Panc1 (cell line): ENCODE results near the gene SH2D2A. TPM values are rescaled to one million over a fixed set of nuclear protein-coding genes. Genes with fewer than 3 reads are reported as not detected.
A peak's percentile ranks its signal among the peaks of the same experiment; 100 is the strongest.

Source experiments
- ATAC-seq: fragments of 200-7000 bp; cut with Tn5 transposase; 2 replicates; pipeline ENCODE4 v1.9.1; 2020; ENCODE audit warnings: mild to moderate bottlenecking, moderate library complexity
- BruUV-seq: library from RNA; stranded (reverse); fragments of 400-500 nt; replicated peaks from 2 replicates; lab custom pipeline; 2021; lab: Mats Ljungman, UMichigan
- CTCF ChIA-PET: fragments of 300-600 bp; sonication (Branson Sonifier 250); formaldehyde crosslinking; loops from one replicate; lab custom pipeline; 2022; ENCODE audit warnings: antibody characterized with exemption; lab: Charles Lee
- POLR2A ChIA-PET: fragments of 300-600 bp; sonication (Branson Sonifier 250); formaldehyde crosslinking; loops from one replicate; lab custom pipeline; 2022; ENCODE audit warnings: antibody characterized with exemption; lab: Charles Lee
- DNase-seq: peaks from one replicate; pipeline ENCODE4 v3.0.0-alpha.2; 2010; ENCODE audit warnings: low read depth, low spot score
- H3K27ac ChIP-seq: 2 replicates; pipeline ENCODE4 v1.5.1; 2011; ENCODE audit warnings: mild to moderate bottlenecking, low read length, inconsistent platforms
- H3K27me3 ChIP-seq: fragments of 200-500 bp; sonication (Bioruptor generic); 2 replicates; pipeline ENCODE4 v1.6.0; 2014; ENCODE audit warnings: low read length, inconsistent platforms; ENCODE audit not compliant: control insufficient read depth, insufficient read depth
- H3K36me3 ChIP-seq: fragments of 200-500 bp; sonication (Bioruptor generic); 2 replicates; pipeline ENCODE4 v1.5.1; 2014; ENCODE audit warnings: inconsistent platforms, mild to moderate bottlenecking, low read length, moderate library complexity; ENCODE audit not compliant: control insufficient read depth, insufficient read depth
- H3K4me1 ChIP-seq: 2 replicates; pipeline ENCODE4 v1.5.1; 2011; ENCODE audit warnings: inconsistent platforms, mild to moderate bottlenecking, low read length, moderate library complexity; ENCODE audit not compliant: control insufficient read depth, insufficient read depth
- H3K4me3 ChIP-seq, 2 experiments: 2 replicates each; pipeline ENCODE4 v1.5.1; 2011 to 2012; ENCODE audit warnings: low read depth in 2 of 2, low read length in 2 of 2, mild to moderate bottlenecking in 2 of 2, inconsistent platforms in 1 of 2, moderate library complexity in 1 of 2
- H3K9me3 ChIP-seq: fragments of 200-500 bp; sonication (Bioruptor generic); 2 replicates; pipeline ENCODE4 v1.5.1; 2014; ENCODE audit warnings: low read depth, mild to moderate bottlenecking, inconsistent platforms, low read length, moderate library complexity; ENCODE audit not compliant: control insufficient read depth, insufficient read depth
- POLR2AphosphoS5 ChIP-seq: IDR thresholded peaks from 2 replicates; pipeline ENCODE4 v1.6.1; 2012; ENCODE audit warnings: mild to moderate bottlenecking, low read depth, low read length, moderate library complexity
- SIN3A ChIP-seq: IDR thresholded peaks from 2 replicates; pipeline ENCODE4 v1.6.1; 2012; ENCODE audit warnings: low read depth, mild to moderate bottlenecking, low read length, moderate library complexity, borderline replicate concordance; ENCODE audit not compliant: insufficient read depth
- TCF7L2 ChIP-seq: IDR thresholded peaks from 2 replicates; pipeline ENCODE4 v1.6.1; 2011; ENCODE audit warnings: mild to moderate bottlenecking, low read depth, low read length, inconsistent platforms
- in situ Hi-C: cut with HindIII; loops from 2 replicates; pipeline ENCODE4 v1.10.0; 2016; ENCODE audit warnings: low sequenced_read_pairs, low pct_unique_long_range_greater_than_20kb
- intact Hi-C: fragments of 100-400 bp; cut with micrococcal nuclease; formaldehyde crosslinking; loops from one replicate; pipeline ENCODE4 v1.10.0; 2022; ENCODE audit not compliant: unreplicated experiment
- total RNA-seq: library from RNA; stranded (reverse); gene quantifications from one replicate; pipeline ENCODE4 v1.2.1, GENCODE V29; 2021; ENCODE audit not compliant: unreplicated experiment
- TF ChIP-seq, protein P1 (sequence below), 2 experiments: IDR thresholded peaks; 2 replicates each; pipeline ENCODE4 v1.6.1; 2011 to 2012; ENCODE audit warnings: low read depth in 2 of 2, control low read depth in 1 of 2, low read length in 1 of 2, mild to moderate bottlenecking in 1 of 2, moderate library complexity in 1 of 2; ENCODE audit not compliant: insufficient read depth in 1 of 2
- TF ChIP-seq, protein P2 (sequence below): fragments of 450-650 bp; IDR thresholded peaks from 2 replicates; pipeline ENCODE4 v1.5.1; 2017; ENCODE audit warnings: mild to moderate bottlenecking

The SH2D2A gene
- total RNA-seq, 1 experiment from 2014 or later = 0.69 TPM

DNA sequence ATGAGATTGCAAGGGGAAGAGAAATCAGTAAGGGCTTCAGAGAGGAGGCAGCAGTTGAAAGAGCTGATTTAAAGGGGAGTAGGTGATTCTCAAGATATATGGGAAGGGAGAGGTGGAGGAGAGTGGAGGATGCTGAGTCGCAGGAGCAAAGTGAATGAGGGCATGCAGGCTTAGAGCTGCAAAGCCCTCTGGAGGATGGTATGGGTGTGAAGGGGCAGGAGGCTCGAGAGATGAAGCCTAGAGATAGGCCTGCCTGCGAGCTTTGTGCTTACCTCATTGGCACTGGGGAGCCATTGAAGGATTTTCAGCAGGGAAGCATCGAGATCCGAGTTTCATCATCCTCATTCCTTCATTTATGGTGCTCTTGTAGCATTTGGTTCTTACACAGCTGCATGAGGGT is 15.8 kb upstream of the SH2D2A start:
- ATAC-seq (no peak), DNase-seq (no peak)
- Histone ChIP-seq H3K4me1 (no peaks in the 10 kb centered on the region), H3K4me3 (no peak overlapping the region), H3K9me3 (no peaks in the 10 kb centered on the region), H3K27ac (no peak overlapping the region), H3K27me3 (peaks cover 9% of the 10 kb centered on the region), H3K36me3 (no peaks in the 10 kb centered on the region)
- in situ Hi-C loops = no loop called here
- ChIA-PET CTCF (interaction anchor here (0.6 to 0.7 kb wide), 2 partner anchors 53 to 126 kb away, joined by 3 to 13 read pairs; no protein-coding TSS in a partner anchor), POLR2A (no interaction called here)
- TF ChIP-seq, protein P1, sequence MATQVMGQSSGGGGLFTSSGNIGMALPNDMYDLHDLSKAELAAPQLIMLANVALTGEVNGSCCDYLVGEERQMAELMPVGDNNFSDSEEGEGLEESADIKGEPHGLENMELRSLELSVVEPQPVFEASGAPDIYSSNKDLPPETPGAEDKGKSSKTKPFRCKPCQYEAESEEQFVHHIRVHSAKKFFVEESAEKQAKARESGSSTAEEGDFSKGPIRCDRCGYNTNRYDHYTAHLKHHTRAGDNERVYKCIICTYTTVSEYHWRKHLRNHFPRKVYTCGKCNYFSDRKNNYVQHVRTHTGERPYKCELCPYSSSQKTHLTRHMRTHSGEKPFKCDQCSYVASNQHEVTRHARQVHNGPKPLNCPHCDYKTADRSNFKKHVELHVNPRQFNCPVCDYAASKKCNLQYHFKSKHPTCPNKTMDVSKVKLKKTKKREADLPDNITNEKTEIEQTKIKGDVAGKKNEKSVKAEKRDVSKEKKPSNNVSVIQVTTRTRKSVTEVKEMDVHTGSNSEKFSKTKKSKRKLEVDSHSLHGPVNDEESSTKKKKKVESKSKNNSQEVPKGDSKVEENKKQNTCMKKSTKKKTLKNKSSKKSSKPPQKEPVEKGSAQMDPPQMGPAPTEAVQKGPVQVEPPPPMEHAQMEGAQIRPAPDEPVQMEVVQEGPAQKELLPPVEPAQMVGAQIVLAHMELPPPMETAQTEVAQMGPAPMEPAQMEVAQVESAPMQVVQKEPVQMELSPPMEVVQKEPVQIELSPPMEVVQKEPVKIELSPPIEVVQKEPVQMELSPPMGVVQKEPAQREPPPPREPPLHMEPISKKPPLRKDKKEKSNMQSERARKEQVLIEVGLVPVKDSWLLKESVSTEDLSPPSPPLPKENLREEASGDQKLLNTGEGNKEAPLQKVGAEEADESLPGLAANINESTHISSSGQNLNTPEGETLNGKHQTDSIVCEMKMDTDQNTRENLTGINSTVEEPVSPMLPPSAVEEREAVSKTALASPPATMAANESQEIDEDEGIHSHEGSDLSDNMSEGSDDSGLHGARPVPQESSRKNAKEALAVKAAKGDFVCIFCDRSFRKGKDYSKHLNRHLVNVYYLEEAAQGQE (IDR thresholded peaks at IDR 0.05; ENCODE audit: insufficient read depth in 1 of 2, low read depth in 2 of 2, low read length in 1 of 2) = no peak
- TF ChIP-seq SIN3A (no peak), TCF7L2 (no peak), POLR2AphosphoS5 (no peak)
- TF ChIP-seq, protein P2, sequence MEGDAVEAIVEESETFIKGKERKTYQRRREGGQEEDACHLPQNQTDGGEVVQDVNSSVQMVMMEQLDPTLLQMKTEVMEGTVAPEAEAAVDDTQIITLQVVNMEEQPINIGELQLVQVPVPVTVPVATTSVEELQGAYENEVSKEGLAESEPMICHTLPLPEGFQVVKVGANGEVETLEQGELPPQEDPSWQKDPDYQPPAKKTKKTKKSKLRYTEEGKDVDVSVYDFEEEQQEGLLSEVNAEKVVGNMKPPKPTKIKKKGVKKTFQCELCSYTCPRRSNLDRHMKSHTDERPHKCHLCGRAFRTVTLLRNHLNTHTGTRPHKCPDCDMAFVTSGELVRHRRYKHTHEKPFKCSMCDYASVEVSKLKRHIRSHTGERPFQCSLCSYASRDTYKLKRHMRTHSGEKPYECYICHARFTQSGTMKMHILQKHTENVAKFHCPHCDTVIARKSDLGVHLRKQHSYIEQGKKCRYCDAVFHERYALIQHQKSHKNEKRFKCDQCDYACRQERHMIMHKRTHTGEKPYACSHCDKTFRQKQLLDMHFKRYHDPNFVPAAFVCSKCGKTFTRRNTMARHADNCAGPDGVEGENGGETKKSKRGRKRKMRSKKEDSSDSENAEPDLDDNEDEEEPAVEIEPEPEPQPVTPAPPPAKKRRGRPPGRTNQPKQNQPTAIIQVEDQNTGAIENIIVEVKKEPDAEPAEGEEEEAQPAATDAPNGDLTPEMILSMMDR = no peak
- intact Hi-C loops = no loop called here
- BruUV-seq = no TSS peak

DNA sequence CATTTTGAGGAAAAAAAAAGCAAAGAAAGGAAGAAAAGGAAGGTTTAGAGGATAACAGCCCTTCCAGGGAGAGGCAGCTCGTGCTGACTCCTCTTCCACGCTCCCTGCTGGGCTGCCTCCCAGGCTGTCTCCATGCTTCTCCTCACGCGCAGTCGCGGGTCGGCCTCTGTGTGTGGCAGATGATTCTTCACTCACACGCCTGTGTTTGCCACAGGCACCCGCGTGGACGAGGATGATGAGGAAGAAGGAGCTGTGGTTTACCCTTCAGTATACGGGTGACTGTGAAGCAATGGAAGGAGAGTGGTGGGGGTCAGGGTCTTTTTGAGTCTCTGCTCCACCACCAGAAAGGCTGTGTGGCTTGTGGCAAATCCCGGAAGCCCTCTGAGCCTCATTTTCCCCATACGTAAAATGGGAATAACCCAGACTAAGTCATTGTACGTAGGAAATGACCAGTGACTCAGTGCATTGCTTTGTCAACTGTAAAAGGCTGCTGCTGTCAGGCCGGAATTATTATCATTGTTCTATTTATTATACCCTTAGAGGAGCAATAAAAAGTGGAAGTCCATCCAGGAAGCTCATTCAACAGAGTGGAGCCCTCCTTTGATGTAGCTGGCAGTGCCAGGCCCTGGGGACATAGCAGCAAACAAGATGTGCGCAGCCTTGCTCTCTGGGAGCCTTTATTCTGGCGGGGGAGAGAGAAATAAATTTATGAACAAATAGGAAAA is 11.9 kb upstream of the SH2D2A start:
- ATAC-seq (0 out of 2 replicates have a peak, but pooled peaks have one; percentile 13), DNase-seq (no peak)
- ChIA-PET CTCF (no interaction called here), POLR2A (no interaction called here)
- in situ Hi-C loops = no loop called here
- TF ChIP-seq POLR2AphosphoS5 (no peak), SIN3A (no peak), TCF7L2 (no peak)
- Histone ChIP-seq H3K27me3 (peaks cover 7% of the 10 kb centered on the region), H3K4me3 (no peak overlapping the region), H3K36me3 (no peaks in the 10 kb centered on the region), H3K9me3 (no peaks in the 10 kb centered on the region), H3K4me1 (no peaks in the 10 kb centered on the region), H3K27ac (no peak overlapping the region)
- intact Hi-C loops = no loop called here
- BruUV-seq = no TSS peak

DNA sequence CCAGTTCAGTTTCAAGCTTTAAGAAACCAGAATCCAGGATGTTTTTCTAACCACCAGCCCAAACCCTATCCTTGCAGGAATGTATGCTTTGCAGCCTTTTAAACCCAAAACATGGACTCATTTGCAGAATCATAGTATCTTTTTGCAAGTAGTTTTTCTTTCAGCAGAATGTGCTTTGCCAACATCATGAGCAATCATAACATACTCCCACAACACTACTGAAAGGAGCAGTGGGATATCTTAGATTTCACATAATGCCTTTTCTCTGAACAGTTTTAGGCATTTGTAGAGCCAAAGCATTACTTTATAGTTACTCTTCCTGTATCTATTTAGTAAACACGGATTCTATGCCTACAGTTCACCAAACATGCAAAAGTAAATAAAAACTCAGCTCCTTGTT is 10.0 kb upstream of the SH2D2A start:
- intact Hi-C loops (no loop called here), in situ Hi-C loops (no loop called here)
- ATAC-seq (no peak), DNase-seq (no peak)
- H3K27me3 ChIP-seq = peaks cover 8% of the 10 kb centered on the region; the same call in 1 of the 2 replicates
- no peak for TF ChIP-seq SIN3A
- TF ChIP-seq, protein P2 = no peak
- no peak for TF ChIP-seq TCF7L2
- TF ChIP-seq, protein P1 (IDR thresholded peaks at IDR 0.05; ENCODE audit: insufficient read depth in 1 of 2, low read depth in 2 of 2, low read length in 1 of 2) = no peak
- no peak for TF ChIP-seq POLR2AphosphoS5
- no TSS peak for BruUV-seq
- ChIA-PET POLR2A (no interaction called here), CTCF (interaction anchor here (0.6 to 1.2 kb wide), 6 partner anchors 17 to 558 kb away, joined by 3 to 10 read pairs (median 4); no protein-coding TSS in a partner anchor)
- no peaks in the 10 kb centered on the region for H3K9me3 ChIP-seq
- H3K27ac ChIP-seq = no peak overlapping the region
- H3K4me3 ChIP-seq = no peak overlapping the region
- H3K36me3 ChIP-seq = no peaks in the 10 kb centered on the region
- no peaks in the 10 kb centered on the region for H3K4me1 ChIP-seq
